C4-2B (cell line): ENCODE data around the gene ARHGEF19.

Experiments used
- CTCF ChIP-seq: fragments of 450-650 bp; conservative IDR thresholded peaks from 2 replicates; pipeline ENCODE4 v1.5.1; 2017; ENCODE audit warnings: mild to moderate bottlenecking
- ZFX ChIP-seq: fragments of 450-650 bp; IDR thresholded peaks from 2 replicates; pipeline ENCODE4 v1.6.1; 2017

DNA sequence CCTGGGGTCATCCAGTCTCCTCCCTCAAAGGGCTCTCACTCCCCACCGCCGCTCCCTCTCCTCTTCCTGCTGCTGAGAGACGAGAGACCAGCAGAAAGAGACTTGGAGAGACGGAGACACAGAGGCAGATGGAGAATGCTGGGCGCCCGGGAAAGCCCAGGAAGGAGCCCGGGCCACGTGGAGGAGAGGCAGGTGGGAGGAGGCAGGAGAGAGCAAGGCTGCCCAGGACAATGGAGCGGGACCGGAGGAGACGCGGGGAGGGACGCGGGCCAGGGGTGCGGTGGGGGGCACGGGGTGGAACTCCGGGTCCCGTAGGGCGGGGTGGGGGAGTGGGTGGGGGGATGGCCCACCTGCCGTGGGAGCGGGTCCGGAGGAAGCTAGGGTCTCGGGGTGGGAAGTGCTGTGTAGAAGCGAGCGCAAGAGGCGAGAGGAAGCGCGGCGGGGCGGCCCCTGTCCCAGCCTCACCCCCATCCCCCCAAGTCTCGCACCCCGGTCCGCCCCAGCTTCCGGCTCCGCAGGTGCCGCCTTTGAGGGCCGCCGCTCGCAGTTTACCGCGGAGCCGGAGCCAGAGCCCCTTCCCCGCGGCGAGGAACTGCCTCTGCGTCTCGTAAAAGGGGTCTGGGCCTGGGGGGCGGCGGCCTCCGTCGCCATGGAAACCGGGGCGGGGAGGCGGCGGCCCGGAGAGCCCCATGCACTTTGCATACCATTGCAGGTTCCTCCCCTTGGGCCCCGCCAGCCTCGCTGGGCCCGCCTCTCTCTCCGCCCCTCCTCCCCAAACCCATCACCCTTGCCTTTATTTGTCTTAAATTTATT, 44.9 kb downstream of the ARHGEF19 start:
- no peak for TF ChIP-seq CTCF
- TF ChIP-seq ZFX = no peak
